SH-SY5Y (cell line): Measurements from ENCODE around the gene SIL1.

ENCODE experiments used
- GATA2 ChIP-seq: IDR thresholded peaks from 2 replicates; pipeline ENCODE4 v1.6.1; 2011; ENCODE audit warnings: mild to moderate bottlenecking, low read depth, low read length
- GATA3 ChIP-seq: IDR thresholded peaks from 2 replicates; pipeline ENCODE4 v1.6.1; 2011; ENCODE audit warnings: low read depth, mild to moderate bottlenecking, low read length, moderate library complexity

- TF ChIP-seq GATA2 (no peak), GATA3 (no peak)
Observed at GRCh38 chr5:139186752-139187326, 11.3 kb downstream of the SIL1 start.
